T-helper 9 cell (primary cell): ENCODE measurements around the gene KRTAP10-8.
"Not testable (repeated sequence)": the region's sequence is repeated elsewhere in the genome, so short reads cannot be mapped to it uniquely, and the experiment has no call there.

Source experiments
- DNase-seq: peaks from one replicate; pipeline ENCODE4 v3.0.0-alpha.2; 2020

KRTAP10-8 gene

GRCh38 chr21:44647222-44647552 lies 35.3 kb downstream of the KRTAP10-8 start:
- no peak for DNase-seq

- no peak for DNase-seq
Measured at GRCh38 chr21:44648557-44649311, 36.9 kb downstream of the KRTAP10-8 start.

- no peak for DNase-seq
Measured at GRCh38 chr21:44649521-44650100, 37.7 kb downstream of the KRTAP10-8 start.

GRCh38 chr21:44650265-44650972 lies 38.5 kb downstream of the KRTAP10-8 start:
- no peak for DNase-seq

GRCh38 chr21:44650973-44651675 lies 39.2 kb downstream of the KRTAP10-8 start:
- DNase-seq: no peak

GRCh38 chr21:44653123-44653522 lies 41.2 kb downstream of the KRTAP10-8 start:
- no peak for DNase-seq

GRCh38 chr21:44653656-44654575 lies 42.0 kb downstream of the KRTAP10-8 start:
- peak; percentile 62 for DNase-seq

GRCh38 chr21:44654576-44655175 lies 42.8 kb downstream of the KRTAP10-8 start, which contains the start of gene KRTAP12-4:
Gene KRTAP12-4, minus strand, starts transcription at chr21:44654659. Its CDS starts 45 bp downstream, at chr21:44654614.
- no peak for DNase-seq

- DNase-seq: no peak
Measured at GRCh38 chr21:44656868-44657267, 45.0 kb downstream of the KRTAP10-8 start.

GRCh38 chr21:44657635-44658540 lies 46.0 kb downstream of the KRTAP10-8 start, which contains the start of gene KRTAP12-3:
Gene KRTAP12-3, plus strand, starts transcription at chr21:44657932. Its CDS starts 48 bp downstream, at chr21:44657980.
- peak; percentile 54 for DNase-seq

- DNase-seq: no peak
Measured at GRCh38 chr21:44658541-44658910, 46.6 kb downstream of the KRTAP10-8 start.

GRCh38 chr21:44658913-44659595 lies 47.2 kb downstream of the KRTAP10-8 start:
- no peak for DNase-seq

GRCh38 chr21:44661567-44661966 lies 49.7 kb downstream of the KRTAP10-8 start:
- not testable (repeated sequence) for DNase-seq
